Stimulated activated CD4-positive, alpha-beta T cell treated with anti-CD3 and anti-CD28 coated beads, Interleukin-2, amount 100 ng/mL, for 4 hours (primary cell): ENCODE data around the gene AP5Z1.

ENCODE experiments used
- DNase-seq: peaks from one replicate; pipeline ENCODE4 v3.0.0-alpha.2; 2020; ENCODE audit warnings: low read depth

AP5Z1 gene

DNA sequence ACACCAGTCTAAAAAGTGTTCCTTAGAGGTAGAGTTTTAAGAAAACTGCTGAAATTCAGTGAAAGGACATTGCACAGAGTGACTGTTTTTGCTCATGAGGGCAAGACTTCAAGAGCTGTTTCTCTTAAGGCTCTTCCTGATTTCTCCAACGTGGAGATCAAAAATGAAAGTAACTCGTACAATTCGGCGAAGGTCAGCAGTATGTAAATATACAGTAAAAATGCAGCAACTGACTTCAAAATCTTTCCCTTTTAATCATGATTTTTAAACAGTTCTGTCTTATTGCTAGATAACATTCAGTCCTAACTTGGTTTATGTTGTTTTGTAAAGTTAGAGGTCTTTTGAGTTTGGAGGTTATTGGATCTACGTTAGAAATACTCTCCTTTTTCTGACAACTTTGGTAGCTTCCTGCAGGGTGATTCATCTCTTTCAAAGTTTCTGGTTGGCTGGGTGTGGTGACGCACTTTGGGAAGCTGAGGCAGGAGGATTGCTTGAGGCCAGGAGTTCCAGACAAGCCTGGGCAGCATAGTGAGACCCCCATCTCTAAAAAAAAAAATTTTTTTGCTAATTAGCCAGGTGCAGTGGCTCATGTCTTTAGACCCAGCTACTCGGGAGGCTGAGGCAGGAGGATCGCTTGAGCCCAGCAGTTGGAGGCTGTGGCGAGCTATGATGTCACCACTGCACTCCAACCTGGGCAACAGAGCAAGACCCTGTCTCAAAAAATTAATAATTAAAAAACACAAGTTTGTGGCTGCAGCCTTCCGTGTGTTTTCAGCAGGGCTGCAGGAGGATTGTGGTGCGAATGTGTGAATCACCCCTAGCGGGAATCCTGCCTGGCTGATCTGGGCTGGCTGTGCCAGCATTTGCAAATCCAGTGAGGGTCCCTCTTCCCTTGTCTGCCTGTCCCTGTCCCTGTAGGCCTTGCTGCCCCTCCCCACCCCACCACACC lies 29.2 kb upstream of the AP5Z1 start:
- DNase-seq, result no peak

GRCh38 chr7:4747013-4747412 lies 28.4 kb upstream of the AP5Z1 start:
- DNase-seq, result no peak

GRCh38 chr7:4747746-4748145 lies 27.7 kb upstream of the AP5Z1 start:
- DNase-seq, result no peak

- no peak for DNase-seq
Observed at GRCh38 chr7:4748231-4748681, 27.2 kb upstream of the AP5Z1 start.

- DNase-seq, result no peak
Observed at GRCh38 chr7:4749363-4749762, 26.1 kb upstream of the AP5Z1 start.

DNA sequence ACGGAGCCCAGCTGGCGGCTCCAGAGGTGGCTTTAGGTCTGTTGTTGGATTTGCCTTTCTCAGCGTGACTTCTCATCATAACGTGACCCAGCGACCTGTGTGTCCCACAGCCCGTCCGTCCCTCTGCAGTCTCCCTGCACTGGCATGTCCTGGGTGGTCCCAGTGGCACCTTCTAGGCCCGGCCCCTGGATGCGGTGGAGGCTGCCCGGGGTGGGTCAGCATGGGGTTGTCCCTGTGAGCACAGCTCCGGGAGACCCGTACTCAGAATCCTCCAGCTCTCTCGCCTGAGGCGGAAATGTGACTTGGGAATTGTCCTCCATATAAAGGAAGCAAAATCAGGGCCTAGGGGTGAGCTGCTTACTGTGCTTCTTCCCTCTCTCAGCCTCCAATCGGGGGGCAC lies 25.6 kb upstream of the AP5Z1 start:
- no peak for DNase-seq

DNA sequence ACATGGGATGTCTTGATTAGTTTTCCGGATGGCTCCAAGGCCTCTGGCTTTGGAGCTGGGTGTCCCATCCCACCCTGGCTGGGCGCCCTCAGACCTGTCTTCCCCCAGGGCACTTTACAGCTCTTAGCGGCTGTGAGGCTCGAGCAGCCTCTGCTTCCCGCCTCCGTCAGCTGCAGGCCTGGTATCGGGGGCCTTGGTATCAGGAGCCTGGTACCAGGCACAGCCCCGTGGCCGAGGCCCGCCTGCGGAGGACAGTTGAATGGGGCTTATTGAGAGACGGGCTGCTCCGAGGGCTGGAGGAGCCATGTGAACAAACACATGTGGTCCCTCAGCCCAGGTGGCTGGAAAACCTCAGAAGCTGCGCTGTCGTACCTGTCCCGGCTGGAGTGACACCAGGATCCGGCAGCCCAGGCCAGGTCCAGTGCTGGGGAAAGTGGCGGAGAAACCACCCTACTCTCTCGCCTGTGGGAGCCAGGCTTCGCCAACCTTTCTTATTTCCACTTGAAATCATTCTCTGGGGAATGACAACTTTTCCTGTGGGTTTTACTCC lies 23.9 kb upstream of the AP5Z1 start:
- DNase-seq, result no peak

- peak; percentile 75 for DNase-seq
Observed at GRCh38 chr7:4753598-4754432, 21.6 kb upstream of the AP5Z1 start.

DNA sequence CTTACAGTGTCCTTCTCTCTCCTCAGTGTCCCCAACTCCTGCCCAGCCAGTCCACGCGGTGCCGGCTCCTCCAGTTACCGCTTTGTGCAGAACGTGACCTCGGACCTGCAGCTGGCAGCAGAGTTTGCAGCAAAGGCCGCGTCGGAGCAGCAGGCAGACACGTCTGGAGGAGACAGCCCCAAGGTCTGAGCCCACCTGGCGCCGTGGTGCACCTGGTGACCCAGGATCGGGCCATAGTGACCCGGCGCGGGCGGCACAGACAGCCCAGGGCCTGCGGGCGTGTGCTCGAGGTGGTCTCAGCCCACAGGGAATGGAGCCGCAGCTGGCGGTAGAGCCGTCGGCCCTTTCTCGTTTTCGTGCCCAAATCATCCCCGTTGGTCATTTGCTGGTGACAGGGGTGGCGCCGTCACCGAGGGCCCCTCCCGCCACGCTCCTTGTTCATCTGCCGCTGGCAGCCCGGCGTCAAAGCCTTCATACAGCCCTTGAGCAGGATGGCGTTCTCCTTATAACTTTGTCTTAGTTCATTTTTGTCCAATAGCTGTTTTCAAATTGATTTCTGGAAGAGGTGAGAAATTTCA lies 20.9 kb upstream of the AP5Z1 start:
- DNase-seq, result no peak

DNA sequence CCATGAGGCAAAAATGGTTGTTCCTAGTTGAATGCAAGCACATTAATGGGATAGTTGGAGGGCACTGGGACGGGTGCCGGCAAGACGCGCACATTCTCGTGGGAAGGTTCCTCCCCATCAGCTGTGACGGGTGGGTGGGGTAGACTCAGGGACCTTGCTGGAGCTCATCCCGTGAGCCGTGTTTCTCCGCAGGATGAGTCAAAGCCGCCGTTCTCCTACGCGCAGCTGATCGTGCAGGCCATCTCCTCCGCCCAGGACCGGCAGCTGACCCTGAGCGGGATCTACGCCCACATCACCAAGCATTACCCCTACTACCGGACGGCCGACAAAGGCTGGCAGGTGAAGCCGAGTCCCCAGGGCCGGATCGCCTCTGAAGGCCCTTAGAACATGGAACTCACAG lies 20.4 kb upstream of the AP5Z1 start:
- no peak for DNase-seq

- no peak for DNase-seq
Observed at GRCh38 chr7:4758111-4758510, 17.3 kb upstream of the AP5Z1 start.

- no peak for DNase-seq
Observed at GRCh38 chr7:4758791-4759190, 16.6 kb upstream of the AP5Z1 start.

DNA sequence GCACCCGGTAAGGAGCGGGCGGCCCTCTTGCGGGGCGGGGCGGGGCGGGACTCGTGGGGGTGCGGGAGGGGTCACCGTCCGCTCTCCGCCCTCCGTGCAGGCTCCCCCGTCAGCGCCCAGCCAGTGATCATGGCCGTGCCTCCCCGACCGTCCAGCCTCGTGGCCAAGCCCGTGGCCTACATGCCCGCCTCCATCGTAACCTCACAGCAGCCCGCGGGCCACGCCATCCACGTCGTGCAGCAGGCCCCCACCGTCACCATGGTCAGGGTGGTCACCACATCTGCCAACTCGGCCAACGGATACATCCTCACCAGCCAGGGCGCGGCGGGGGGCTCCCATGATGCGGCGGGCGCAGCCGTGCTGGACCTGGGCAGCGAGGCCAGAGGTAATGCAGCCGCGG lies 16.2 kb upstream of the AP5Z1 start:
- no peak for DNase-seq

- DNase-seq, result no peak
Observed at GRCh38 chr7:4760952-4761351, 14.5 kb upstream of the AP5Z1 start.

DNA sequence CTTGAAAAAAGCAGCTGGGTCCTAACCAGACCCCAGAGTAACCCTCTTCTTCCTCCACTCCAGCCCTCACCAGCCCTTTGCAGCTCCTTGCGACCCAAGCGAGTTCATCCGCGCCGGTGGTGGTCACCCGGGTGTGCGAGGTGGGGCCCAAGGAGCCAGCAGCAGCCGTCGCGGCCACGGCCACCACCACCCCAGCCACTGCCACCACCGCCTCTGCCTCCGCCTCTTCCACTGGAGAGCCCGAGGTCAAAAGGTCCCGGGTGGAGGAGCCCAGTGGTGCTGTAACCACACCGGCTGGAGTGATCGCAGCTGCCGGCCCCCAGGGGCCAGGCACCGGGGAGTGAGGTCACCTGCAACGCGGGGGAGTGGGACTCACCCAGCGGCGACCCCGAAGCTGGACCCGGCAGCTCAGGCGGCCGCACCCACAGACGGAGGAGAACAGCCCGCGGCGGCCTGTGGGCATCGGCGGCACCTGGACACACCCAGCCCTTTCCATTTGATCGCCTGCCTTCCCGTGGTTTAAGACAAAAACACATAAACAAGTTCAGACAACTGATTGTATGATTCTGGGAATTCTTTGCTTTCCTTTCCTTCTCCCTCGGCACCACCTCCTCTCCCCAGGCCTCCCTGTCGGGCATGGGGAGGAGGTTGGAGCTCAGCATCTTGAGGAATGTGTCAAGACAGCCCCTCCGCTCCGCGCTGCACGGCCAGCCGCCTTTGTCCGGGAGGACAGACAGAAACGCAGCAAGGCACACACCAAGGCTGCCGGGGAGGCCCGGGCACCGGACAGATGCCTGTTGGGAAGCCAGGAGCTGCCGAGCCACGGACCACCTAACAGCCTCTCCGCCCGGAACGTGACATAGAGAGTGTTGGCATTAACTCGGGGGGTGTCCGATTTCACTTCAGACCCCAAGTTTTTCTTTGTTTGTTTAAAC lies 13.0 kb upstream of the AP5Z1 start:
- DNase-seq, result no peak

- no peak for DNase-seq
Observed at GRCh38 chr7:4763091-4763793, 12.2 kb upstream of the AP5Z1 start.

DNA sequence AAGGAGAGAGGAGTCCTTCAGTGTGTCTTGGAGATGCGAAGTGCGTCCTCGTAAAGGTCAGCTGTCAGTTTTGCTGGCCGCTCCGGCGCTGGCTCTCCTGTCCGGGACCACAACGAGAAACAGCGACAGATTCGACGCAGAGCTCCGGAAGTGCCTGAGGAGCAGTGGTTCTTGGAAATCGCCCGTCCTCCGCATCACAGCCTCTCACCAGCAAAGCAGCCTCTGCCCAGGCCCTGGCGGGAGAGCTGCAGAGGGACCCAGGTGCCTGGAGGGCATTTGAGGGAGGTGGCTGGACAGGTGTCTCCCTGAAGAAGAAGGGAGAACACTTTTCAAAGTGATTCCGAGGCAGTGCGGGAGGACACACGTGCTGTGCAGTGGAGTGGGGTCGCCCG lies 11.6 kb upstream of the AP5Z1 start:
- no peak for DNase-seq

DNA sequence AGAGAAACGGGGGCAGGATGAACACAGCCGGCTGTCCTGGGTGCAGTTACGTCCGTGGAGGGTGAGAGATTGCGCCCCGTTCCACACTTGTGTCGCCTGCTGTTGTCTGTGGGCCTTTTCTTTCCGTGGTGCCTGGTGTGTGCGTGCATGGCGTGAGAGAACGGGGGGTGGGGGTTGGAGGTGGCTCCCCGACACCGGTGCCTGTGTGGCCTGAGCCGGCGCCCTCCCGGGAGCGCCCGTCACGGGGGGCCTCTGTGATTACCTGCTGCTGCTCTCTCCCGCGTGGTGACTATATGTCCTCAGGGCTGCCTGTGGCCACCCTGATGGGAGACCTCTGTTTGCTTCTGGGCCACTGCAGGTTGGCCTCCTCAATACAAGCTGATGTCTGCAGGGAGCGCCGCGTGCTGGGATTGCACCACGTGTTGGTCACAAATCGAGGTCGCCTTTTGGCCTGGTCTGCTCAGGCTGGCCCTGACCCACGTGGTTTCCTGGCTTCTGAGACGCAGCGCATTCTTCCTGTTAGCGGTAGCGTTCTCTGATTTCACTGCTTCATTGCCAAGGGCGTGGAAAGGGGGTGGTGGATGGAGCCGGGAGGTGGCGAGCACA lies 10.9 kb upstream of the AP5Z1 start:
- no peak for DNase-seq

DNA sequence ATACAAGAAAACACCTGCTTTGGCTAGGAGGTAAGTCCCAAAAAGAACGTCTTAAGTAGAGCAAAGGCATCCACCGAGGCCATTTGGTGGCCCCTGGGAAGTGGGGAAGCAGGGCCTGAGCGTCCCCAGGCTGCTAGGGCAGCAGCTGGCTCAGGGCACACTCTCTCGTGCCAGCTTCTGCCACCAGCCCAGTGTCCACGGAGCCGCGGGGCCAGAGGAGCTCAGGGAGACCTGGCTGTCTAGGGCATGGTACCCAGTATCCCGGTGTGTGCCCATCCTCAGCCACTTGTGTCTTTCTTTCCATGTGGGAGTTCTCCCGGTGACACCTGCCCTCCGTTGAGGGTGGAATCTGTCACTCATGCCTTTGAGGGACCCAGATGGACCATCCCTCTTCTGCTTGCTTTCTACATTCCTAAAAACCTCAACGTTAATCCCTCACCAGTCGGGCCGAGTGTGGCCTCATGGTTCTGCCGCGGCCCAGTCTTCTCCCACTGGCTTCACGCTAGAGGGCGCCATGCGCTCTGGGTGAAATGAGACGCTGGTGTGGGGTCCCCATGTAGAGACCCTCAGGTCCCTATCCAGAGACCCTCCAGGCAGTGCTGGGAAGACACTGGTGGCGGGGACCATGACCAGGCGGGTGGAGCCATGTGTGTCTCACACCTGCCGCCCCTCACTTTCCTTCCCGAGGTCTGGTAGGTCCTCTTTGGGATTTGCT lies 9.5 kb upstream of the AP5Z1 start:
- DNase-seq, result no peak
